H1 (cell line): ENCODE data around the gene DRC3.

Experiments
- ASH2L ChIP-seq: fragments of 200-600, 300-600 bp; sonication (generic); IDR thresholded peaks from one replicate; pipeline ENCODE4 v1.7.1; 2017; ENCODE audit warnings: low read length
- BACH1 ChIP-seq: IDR thresholded peaks from 2 replicates; pipeline ENCODE4 v1.6.1; 2012; ENCODE audit warnings: low read length, improper control_type of control experiment
- CBX5 ChIP-seq: fragments of 300-800, 300-1000 bp; sonication (generic); IDR thresholded peaks from 2 replicates; pipeline ENCODE4 v1.7.1; 2016; ENCODE audit warnings: antibody characterized with exemption, low read length, low read depth
- CHD2 ChIP-seq: IDR thresholded peaks from 2 replicates; pipeline ENCODE4 v1.6.1; 2012; ENCODE audit warnings: low read length, improper control_type of control experiment
- POU5F1 ChIP-seq: IDR thresholded peaks from 2 replicates; pipeline ENCODE4 v1.6.1; 2011; ENCODE audit warnings: low read depth, mild to moderate bottlenecking, low read length, moderate library complexity
- RFX5 ChIP-seq: IDR thresholded peaks from 2 replicates; pipeline ENCODE4 v1.6.1; 2011; ENCODE audit warnings: low read depth, low read length, improper control_type of control experiment, borderline replicate concordance
- SIRT6 ChIP-seq: IDR thresholded peaks from one replicate; pipeline ENCODE4 v1.7.1; 2012; ENCODE audit warnings: low read length, inconsistent platforms
- TAF1 ChIP-seq: IDR thresholded peaks from 2 replicates; pipeline ENCODE4 v1.6.1; 2011; ENCODE audit warnings: mild to moderate bottlenecking, low read depth, low read length
- TF ChIP-seq, protein P1 (sequence below), 3 experiments: IDR thresholded peaks; 1 replicate in 2 of 3; 2 replicates in 1 of 3; pipeline versions ENCODE4 v1.5.1 to v1.6.1; 2011; ENCODE audit warnings: low read length in 3 of 3, mild to moderate bottlenecking in 3 of 3, inconsistent platforms in 2 of 3, low read depth in 1 of 3, moderate library complexity in 1 of 3; ENCODE audit not compliant: insufficient read depth in 1 of 3; ENCODE audit errors: control extremely low read depth in 1 of 3
- TF ChIP-seq, protein P2 (sequence below): IDR thresholded peaks from 2 replicates; pipeline ENCODE4 v1.6.1; 2012; ENCODE audit warnings: low read length, inconsistent platforms

DNA sequence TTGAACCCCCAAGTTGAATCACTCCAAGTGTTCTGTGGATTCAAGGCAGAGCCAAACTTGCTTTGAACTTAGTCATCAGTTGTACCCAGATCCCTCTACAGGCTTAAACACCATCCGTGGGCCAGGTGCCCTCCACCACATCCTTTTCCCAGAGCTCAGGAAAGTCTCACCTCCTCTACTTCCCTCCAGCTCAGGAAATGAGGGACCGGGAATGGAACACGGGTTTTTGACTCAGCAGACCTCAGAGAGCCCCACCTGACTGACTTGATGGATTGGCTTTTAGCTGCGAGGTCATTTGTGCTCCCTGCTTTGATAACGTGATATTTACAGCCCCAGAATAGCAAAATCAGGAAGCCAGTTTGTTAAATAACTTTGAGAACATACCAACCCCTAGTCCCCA lies 86.6 kb downstream of the DRC3 start:
- TF ChIP-seq BACH1: no peak
- TF ChIP-seq SIRT6: no peak
- TF ChIP-seq TAF1: no peak
- TF ChIP-seq, protein P1, sequence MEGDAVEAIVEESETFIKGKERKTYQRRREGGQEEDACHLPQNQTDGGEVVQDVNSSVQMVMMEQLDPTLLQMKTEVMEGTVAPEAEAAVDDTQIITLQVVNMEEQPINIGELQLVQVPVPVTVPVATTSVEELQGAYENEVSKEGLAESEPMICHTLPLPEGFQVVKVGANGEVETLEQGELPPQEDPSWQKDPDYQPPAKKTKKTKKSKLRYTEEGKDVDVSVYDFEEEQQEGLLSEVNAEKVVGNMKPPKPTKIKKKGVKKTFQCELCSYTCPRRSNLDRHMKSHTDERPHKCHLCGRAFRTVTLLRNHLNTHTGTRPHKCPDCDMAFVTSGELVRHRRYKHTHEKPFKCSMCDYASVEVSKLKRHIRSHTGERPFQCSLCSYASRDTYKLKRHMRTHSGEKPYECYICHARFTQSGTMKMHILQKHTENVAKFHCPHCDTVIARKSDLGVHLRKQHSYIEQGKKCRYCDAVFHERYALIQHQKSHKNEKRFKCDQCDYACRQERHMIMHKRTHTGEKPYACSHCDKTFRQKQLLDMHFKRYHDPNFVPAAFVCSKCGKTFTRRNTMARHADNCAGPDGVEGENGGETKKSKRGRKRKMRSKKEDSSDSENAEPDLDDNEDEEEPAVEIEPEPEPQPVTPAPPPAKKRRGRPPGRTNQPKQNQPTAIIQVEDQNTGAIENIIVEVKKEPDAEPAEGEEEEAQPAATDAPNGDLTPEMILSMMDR (IDR thresholded peaks at IDR 0.05; ENCODE audit: control extremely low read depth in 1 of 3, insufficient read depth in 1 of 3, low read depth in 1 of 3, low read length in 3 of 3): no peak
- no peak for TF ChIP-seq CBX5
- TF ChIP-seq RFX5: no peak
- TF ChIP-seq ASH2L: no peak
- no peak for TF ChIP-seq CHD2
- TF ChIP-seq, protein P2, sequence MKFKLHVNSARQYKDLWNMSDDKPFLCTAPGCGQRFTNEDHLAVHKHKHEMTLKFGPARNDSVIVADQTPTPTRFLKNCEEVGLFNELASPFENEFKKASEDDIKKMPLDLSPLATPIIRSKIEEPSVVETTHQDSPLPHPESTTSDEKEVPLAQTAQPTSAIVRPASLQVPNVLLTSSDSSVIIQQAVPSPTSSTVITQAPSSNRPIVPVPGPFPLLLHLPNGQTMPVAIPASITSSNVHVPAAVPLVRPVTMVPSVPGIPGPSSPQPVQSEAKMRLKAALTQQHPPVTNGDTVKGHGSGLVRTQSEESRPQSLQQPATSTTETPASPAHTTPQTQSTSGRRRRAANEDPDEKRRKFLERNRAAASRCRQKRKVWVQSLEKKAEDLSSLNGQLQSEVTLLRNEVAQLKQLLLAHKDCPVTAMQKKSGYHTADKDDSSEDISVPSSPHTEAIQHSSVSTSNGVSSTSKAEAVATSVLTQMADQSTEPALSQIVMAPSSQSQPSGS: no peak
- TF ChIP-seq POU5F1: no peak
